GM12873 (cell line): ENCODE results near the gene NELL2.

Experiments
- TF ChIP-seq, protein P1 (sequence below): IDR thresholded peaks from 2 replicates; pipeline ENCODE4 v1.5.1; 2012; ENCODE audit warnings: low read depth, mild to moderate bottlenecking, moderate library complexity, low read length, control low read depth; ENCODE audit not compliant: insufficient read depth; ENCODE audit errors: missing control alignments

The NELL2 gene

DNA sequence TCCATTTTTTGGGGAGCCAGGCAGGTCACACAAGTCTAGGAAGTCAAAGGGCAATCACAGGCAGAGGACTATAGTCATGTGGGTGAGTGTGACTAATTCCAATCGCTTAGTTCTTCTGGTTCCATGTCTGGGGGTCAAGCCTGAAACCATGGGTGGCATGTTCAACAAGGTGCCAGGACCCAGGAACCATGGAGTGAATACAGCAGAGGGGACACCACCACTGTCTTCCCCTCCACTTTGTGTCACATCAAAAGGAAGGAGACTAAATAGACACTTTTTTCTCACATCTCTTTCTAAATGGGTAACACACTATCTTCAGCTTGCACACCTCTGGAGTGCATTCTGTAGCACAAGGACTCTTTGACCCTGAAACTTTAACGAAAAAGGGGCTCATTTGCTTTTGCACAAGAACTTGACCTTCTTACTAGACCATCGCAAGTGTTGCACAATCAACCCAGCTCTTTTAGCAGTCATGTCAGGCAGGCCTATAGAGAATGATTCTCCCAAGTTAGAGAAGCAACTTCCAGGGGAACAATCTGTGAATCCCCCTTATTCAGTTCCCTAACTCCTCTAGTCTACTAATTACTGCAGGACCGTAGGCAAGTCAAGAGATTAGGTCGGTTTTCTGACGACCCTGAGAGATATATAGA lies 398.7 kb downstream of the NELL2 start:
- TF ChIP-seq, protein P1, sequence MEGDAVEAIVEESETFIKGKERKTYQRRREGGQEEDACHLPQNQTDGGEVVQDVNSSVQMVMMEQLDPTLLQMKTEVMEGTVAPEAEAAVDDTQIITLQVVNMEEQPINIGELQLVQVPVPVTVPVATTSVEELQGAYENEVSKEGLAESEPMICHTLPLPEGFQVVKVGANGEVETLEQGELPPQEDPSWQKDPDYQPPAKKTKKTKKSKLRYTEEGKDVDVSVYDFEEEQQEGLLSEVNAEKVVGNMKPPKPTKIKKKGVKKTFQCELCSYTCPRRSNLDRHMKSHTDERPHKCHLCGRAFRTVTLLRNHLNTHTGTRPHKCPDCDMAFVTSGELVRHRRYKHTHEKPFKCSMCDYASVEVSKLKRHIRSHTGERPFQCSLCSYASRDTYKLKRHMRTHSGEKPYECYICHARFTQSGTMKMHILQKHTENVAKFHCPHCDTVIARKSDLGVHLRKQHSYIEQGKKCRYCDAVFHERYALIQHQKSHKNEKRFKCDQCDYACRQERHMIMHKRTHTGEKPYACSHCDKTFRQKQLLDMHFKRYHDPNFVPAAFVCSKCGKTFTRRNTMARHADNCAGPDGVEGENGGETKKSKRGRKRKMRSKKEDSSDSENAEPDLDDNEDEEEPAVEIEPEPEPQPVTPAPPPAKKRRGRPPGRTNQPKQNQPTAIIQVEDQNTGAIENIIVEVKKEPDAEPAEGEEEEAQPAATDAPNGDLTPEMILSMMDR, result no peak

DNA sequence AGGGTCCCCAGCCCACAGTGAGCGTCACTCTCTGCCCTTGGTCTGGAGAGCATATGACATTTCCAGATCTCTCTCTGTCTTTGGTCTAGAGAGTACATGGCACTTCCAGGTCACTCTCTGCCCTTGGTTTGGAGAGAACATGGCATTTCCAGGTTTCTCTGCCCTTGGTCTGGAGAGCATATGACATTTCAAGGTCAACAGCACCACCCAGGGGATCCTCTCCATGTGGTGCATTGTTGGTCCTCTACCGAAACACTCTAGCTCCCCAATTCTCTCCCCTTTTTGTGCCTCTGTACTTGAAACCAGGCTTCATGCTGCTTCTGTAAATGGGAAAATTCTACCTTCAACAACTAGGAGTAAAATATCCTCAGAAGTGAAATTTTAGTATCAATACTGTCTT lies 399.4 kb downstream of the NELL2 start:
- TF ChIP-seq, protein P1, result peak; percentile 19

DNA sequence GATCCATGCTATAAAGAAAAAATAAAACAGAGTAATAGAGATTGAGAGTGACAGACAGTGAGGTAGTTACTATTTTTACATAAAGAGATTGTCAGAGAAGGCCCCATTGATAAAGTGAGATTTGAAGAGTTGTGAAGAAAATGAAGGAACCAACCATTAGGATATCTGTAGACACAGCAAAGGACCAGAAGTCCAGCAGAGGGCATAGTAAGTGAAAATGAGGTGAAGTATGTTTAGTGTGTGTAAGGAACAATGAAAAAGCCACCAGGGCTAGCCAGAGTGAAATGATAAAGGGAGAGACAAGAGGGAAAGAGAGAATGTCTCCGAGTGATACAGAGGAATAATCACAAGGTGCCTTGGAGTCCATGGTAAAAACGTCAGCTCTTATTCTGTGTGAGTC lies 411.0 kb downstream of the NELL2 start:
- TF ChIP-seq, protein P1, result no peak

DNA sequence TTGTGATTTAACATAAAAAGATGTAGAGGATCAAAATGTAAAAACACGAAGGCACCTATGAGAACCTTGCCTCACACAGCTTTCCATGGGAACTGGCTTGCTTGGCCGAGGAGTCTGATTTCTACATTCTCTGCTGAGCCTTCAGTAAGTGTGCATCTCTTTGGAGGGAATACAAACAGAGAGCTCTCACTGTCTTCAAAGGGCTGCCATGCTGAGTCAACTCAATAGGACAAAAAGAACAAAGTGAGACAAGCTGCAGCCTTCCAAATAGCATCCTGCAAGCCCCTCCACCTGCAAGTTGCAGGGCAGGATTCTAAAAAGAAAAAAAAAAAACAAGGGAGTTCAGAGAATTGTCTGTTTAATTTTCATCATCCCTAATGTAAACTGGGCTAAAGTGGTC lies 411.9 kb downstream of the NELL2 start:
- TF ChIP-seq, protein P1, result no peak

DNA sequence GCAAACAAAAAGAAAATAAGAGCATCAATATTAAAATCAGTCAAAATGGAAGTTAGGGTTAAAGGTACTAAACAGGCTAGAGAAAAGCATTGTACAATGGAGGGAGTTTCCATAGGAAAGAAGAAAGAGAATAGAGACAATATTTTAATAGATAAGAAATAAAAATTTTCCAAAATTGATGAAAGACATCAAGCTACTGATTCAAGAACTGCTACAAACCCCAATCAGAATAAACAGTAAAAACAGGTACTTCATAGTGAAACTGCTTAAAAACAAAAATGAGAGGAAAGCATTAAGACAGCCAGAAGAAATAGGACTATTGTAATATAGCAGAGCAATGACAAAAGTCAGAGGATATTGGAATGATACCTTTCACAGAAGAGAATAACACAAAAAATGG lies 413.4 kb downstream of the NELL2 start:
- TF ChIP-seq, protein P1, result no peak

DNA sequence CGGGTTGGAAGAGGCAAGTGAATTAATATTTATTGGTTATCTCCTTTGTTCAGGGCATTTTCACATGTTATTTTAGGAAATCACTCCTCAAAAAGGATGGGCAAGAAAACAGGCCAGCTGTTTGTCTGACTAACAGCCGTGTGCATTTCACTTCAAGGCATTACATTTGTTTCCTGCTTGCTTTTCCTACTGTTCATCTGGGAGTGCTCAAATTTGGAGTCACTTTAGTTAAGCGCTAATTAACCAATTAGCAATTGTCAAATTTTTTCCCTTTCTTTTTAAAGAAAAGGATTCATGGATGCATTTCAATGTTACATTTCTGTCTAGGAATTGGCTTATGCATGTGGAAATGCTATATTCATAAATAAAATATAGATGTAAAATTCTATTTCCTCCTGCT lies 415.9 kb downstream of the NELL2 start:
- TF ChIP-seq, protein P1, result no peak

DNA sequence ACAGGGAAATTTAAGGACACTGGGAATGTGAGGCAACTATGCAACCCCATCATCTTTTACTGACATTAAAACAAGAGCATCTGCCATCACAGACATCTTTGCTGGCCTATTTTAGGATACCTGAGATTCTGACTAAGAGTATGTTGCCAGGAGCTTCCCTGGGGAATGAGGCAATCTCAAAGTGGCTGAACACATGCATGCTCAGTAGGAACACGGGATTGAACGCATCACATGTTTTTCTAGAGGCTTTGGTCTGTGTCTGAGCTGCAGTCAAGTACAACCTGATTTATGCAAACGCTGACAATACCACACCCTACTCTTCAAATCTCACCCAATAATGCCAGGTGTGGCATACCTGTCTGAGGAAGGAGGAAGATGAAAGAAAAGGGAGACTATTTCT lies 416.5 kb downstream of the NELL2 start:
- TF ChIP-seq, protein P1, result no peak
